Measurements from ENCODE around the gene UVSSA.

UVSSA gene

DNA sequence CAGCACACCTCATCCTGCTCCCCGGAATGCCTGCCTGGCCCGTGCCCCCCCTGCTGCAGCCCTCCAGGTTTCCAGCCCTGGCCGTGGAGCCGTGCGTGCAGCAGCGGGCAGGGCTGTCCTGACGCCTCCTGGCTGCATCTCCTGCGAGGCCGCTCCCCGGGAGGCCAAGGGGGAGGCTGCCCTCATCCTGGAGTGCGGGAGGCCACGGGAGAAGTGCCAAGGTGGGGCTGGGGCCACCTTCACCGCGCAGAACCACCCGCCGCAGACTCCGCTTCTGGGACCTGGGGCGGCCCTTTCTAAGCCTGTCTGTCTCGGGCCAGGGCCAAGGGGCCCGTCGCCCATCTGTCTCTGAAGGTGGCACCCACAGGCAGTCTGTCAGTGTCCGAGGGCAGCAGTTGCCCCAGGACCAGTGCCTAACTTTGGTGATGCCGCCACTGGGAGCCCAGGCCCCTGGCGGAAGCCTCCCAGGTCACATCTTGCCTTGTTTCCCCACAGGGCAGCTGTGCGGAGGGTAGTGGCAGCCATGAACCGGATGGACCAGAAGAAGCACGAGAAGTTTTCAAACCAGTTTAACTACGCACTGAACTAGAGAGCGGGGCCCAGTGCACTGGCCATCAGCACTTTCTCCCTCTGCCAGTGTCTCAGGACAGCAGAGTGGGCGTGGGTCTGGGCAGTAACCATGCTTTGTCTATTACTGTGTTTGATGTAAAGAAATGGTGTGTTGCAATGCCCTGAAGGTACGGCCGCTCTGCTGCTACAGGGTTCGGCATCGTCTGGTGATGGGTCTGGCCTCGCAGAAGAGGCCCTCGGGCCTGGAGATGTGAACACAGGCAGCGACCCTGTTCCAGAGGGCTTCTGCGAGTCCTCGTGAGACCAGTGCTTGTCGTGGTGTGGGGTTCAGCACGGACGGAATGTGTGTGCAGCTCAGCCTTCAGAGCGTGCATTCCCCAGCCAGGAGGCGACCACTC is 38.6 kb downstream of the UVSSA start:
- no peak for TF ChIP-seq CTCF (IDR thresholded peaks at IDR 0.05)

DNA sequence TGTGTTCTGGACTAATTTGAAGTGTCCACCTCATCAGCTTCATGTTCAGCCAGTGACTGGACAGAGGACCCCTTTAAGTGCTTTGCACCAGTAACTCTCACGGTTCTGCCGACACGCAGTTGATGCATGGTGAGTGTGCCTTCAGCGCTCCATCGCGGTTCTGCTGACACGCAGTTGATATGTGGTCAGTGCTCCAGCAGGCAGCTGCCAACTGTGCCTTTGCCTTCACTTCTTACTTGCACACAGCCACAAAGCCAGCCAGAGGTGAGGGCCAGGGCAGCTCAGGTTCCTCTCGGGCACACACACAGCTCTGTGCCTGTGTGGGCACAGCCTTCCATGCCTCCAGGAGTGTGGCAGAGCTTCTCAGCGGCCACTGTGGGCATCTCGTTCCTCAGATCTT is 46.9 kb downstream of the UVSSA start:
- no peak for TF ChIP-seq CTCF (IDR thresholded peaks at IDR 0.05)

GRCh38 chr4:1395941-1396805 is 49.2 kb downstream of the UVSSA start:
- TF ChIP-seq CTCF (IDR thresholded peaks at IDR 0.05), result no peak

GRCh38 chr4:1396806-1397455 is 49.9 kb downstream of the UVSSA start:
- TF ChIP-seq CTCF (IDR thresholded peaks at IDR 0.05), result no peak

- no peak for TF ChIP-seq CTCF (IDR thresholded peaks at IDR 0.05)
Observed at GRCh38 chr4:1398681-1399507, 51.9 kb downstream of the UVSSA start.

DNA sequence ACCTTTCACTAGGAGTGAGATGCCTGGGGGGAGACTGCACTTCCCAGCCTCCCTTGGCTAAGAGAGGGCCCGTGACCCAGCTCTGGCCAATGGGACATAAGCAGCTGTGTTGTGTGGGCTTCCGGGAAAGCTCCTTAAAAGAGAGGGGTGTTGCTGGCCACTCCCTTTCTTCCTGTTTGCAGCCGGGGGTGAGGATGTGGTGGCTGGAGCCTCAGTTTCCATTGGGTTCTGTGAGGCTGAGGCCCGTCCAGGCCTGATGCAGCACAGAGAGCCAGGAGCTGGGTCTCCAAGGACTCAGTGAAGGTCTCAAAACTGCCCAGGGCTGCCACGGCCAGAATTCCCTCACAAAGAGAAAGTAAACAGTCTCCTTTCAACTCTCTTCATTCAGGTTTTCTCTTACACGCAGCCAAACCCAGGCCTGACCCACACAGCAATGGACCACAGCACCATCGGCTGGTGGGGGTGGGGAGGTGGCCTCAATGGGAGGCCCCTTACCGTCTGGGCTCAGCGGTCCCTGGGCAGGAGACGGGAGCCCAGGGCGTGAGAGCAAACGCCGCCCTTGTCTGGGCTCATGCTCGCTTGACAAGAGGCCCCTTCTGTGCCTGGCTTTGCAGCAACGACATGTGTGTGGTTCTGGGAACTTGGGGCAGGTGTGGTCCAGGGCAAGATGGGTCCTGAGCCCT is 52.6 kb downstream of the UVSSA start:
- no peak for TF ChIP-seq CTCF (IDR thresholded peaks at IDR 0.05)
